ENCODE results near the gene PTGER2. TPM values are rescaled to one million over a fixed set of nuclear protein-coding genes. Genes with fewer than 3 reads are reported as not detected.

The PTGER2 gene
- total and polyA plus RNA-seq, 2 of the 8 experiments (the other 6 are each of a cell fraction or from before 2014, with no cell fraction given) = 1.2 TPM

GRCh38 chr14:52307905-52308304, 6.2 kb upstream of the PTGER2 start (continued):
- no peak for TF ChIP-seq BCL11A (IDR thresholded peaks at IDR 0.05; ENCODE audit: low read depth in 2 of 2, low read length in 2 of 2)
